H9 (cell line): ENCODE measurements around the gene GRHPR. TPM values are rescaled to one million over a fixed set of nuclear protein-coding genes. Genes with fewer than 3 reads are reported as not detected.
A peak's percentile ranks its signal among the peaks of the same experiment; 100 is the strongest.

Experiments
- DNase-seq: peaks from one replicate; pipeline ENCODE4 v3.0.0-alpha.2; 2017
- H2AFZ ChIP-seq: one replicate; pipeline ENCODE4 v1.6.1; 2013; ENCODE audit warnings: mild to moderate bottlenecking, low read length, control low read depth, moderate library complexity
- H2AK5ac ChIP-seq: 2 replicates; pipeline ENCODE4 v1.6.1; 2013; ENCODE audit warnings: low read length, control low read depth, mixed read lengths; ENCODE audit not compliant: insufficient read length
- H2BK120ac ChIP-seq: one replicate; pipeline ENCODE4 v1.6.1; 2013; ENCODE audit warnings: low read depth, mild to moderate bottlenecking, low read length, control low read depth, inconsistent platforms; ENCODE audit not compliant: poor library complexity, severe bottlenecking
- H2BK12ac ChIP-seq: 2 replicates; pipeline ENCODE4 v1.6.1; 2013; ENCODE audit warnings: low read length, control low read depth, mixed read lengths, low read depth; ENCODE audit not compliant: insufficient read length
- H2BK15ac ChIP-seq: 2 replicates; pipeline ENCODE4 v1.6.1; 2013; ENCODE audit warnings: low read depth, low read length, control low read depth
- H2BK20ac ChIP-seq: one replicate; pipeline ENCODE4 v1.6.1; 2013; ENCODE audit warnings: low read depth, mild to moderate bottlenecking, low read length, control low read depth, inconsistent platforms; ENCODE audit not compliant: poor library complexity, severe bottlenecking
- H2BK5ac ChIP-seq: 2 replicates; pipeline ENCODE4 v1.6.1; 2013; ENCODE audit warnings: low read length, control low read depth, mixed read lengths; ENCODE audit not compliant: insufficient read length
- H3K14ac ChIP-seq: 2 replicates; pipeline ENCODE4 v1.6.1; 2013; ENCODE audit warnings: low read length, control low read depth; ENCODE audit not compliant: insufficient read depth
- H3K18ac ChIP-seq: 2 replicates; pipeline ENCODE4 v1.6.1; 2013; ENCODE audit warnings: low read depth, mild to moderate bottlenecking, mixed read lengths, low read length, control low read depth; ENCODE audit not compliant: insufficient read length
- H3K23ac ChIP-seq: 2 replicates; pipeline ENCODE4 v1.6.1; 2013; ENCODE audit warnings: low read length, control low read depth, mixed read lengths, low read depth; ENCODE audit not compliant: insufficient read length
- H3K23me2 ChIP-seq: 2 replicates; pipeline ENCODE4 v1.6.1; 2013; ENCODE audit warnings: low read depth, mild to moderate bottlenecking, mixed read lengths, low read length, control low read depth; ENCODE audit not compliant: insufficient read length, poor library complexity, severe bottlenecking
- H3K27ac ChIP-seq: 2 replicates; pipeline ENCODE4 v1.5.1; 2013; ENCODE audit warnings: low read length, control low read depth, mixed read lengths, low read depth; ENCODE audit not compliant: insufficient read length
- H3K27me3 ChIP-seq: 2 replicates; pipeline ENCODE4 v1.6.1; 2013; ENCODE audit warnings: low read length, control low read depth, inconsistent platforms; ENCODE audit not compliant: insufficient read depth
- H3K4ac ChIP-seq: 2 replicates; pipeline ENCODE4 v1.6.1; 2013; ENCODE audit warnings: low read depth, mild to moderate bottlenecking, control low read depth, inconsistent platforms, low read length, moderate library complexity
- H3K4me1 ChIP-seq: 2 replicates; pipeline ENCODE4 v1.6.1; 2013; ENCODE audit warnings: low read length, control low read depth, inconsistent platforms; ENCODE audit not compliant: insufficient read depth
- H3K4me2 ChIP-seq: 2 replicates; pipeline ENCODE4 v1.6.1; 2013; ENCODE audit warnings: low read length, control low read depth, mixed read lengths; ENCODE audit not compliant: insufficient read length, insufficient read depth
- H3K56ac ChIP-seq: 2 replicates; pipeline ENCODE4 v1.6.1; 2013; ENCODE audit warnings: low read depth, mild to moderate bottlenecking, mixed read lengths, low read length, control low read depth; ENCODE audit not compliant: insufficient read length
- H3K79me1 ChIP-seq: 2 replicates; pipeline ENCODE4 v1.6.1; 2013; ENCODE audit warnings: low read depth, mild to moderate bottlenecking, moderate library complexity, low read length, control low read depth, inconsistent platforms; ENCODE audit not compliant: insufficient read depth, poor library complexity, severe bottlenecking
- H3K79me2 ChIP-seq: 2 replicates; pipeline ENCODE4 v1.6.1; 2013; ENCODE audit warnings: low read length, control low read depth, inconsistent platforms; ENCODE audit not compliant: insufficient read depth
- H3K9ac ChIP-seq: 2 replicates; pipeline ENCODE4 v1.6.1; 2013; ENCODE audit warnings: low read length, control low read depth, mixed read lengths; ENCODE audit not compliant: insufficient read length; ENCODE audit errors: extremely low read depth
- H3K9me3 ChIP-seq: one replicate; pipeline ENCODE4 v1.6.1; 2013; ENCODE audit warnings: low read depth, low read length, inconsistent platforms; ENCODE audit not compliant: control insufficient read depth
- H3T11ph ChIP-seq: one replicate; pipeline ENCODE4 v1.6.1; 2013; ENCODE audit warnings: mild to moderate bottlenecking, low read length, control low read depth, inconsistent platforms
- H4K20me1 ChIP-seq: one replicate; pipeline ENCODE4 v1.6.1; 2013; ENCODE audit not compliant: control insufficient read depth, insufficient read length, insufficient read depth
- H4K5ac ChIP-seq: 2 replicates; pipeline ENCODE4 v1.6.1; 2013; ENCODE audit warnings: low read depth, mild to moderate bottlenecking, mixed read lengths, low read length, control low read depth; ENCODE audit not compliant: insufficient read length
- H4K8ac ChIP-seq: replicated peaks from 2 replicates; pipeline ENCODE4 v1.6.1; 2013; ENCODE audit warnings: low read length, control low read depth, mixed read lengths, low read depth; ENCODE audit not compliant: insufficient read length
- H4K91ac ChIP-seq: 2 replicates; pipeline ENCODE4 v1.6.1; 2013; ENCODE audit warnings: low read depth, mild to moderate bottlenecking, moderate library complexity, mixed read lengths, low read length, control low read depth; ENCODE audit not compliant: insufficient read length
- H3K27ac Mint-ChIP-seq, 3 experiments: 2 replicates in 2 of 3; 3 replicates in 1 of 3; pipeline ENCODE4 v1.8.0; 2020 to 2021; ENCODE audit warnings: mixed read lengths in 3 of 3, mild to moderate bottlenecking in 1 of 3, moderate library complexity in 1 of 3
- H3K27me3 Mint-ChIP-seq: 2 replicates; pipeline ENCODE4 v1.8.0; 2021; ENCODE audit warnings: low read depth, mild to moderate bottlenecking, moderate library complexity, mixed read lengths
- H3K36me3 Mint-ChIP-seq, 3 experiments: 2 replicates in 2 of 3; 3 replicates in 1 of 3; pipeline ENCODE4 v1.8.0; 2020 to 2021; ENCODE audit warnings: low read depth in 3 of 3, mixed read lengths in 3 of 3; ENCODE audit not compliant: insufficient read depth in 1 of 3
- H3K4me1 Mint-ChIP-seq, 2 experiments: 2 replicates each; pipeline ENCODE4 v1.8.0; 2020; ENCODE audit warnings: mixed read lengths in 2 of 2
- H3K4me3 Mint-ChIP-seq, 2 experiments: 2 replicates in 1 of 2; 3 replicates in 1 of 2; pipeline ENCODE4 v1.8.0; 2020 to 2021; ENCODE audit warnings: mild to moderate bottlenecking in 2 of 2, mixed read lengths in 2 of 2, moderate library complexity in 1 of 2
- H3K9me3 Mint-ChIP-seq, 2 experiments: 2 replicates in 1 of 2; 3 replicates in 1 of 2; pipeline ENCODE4 v1.8.0; 2020; ENCODE audit warnings: mild to moderate bottlenecking in 2 of 2, mixed read lengths in 2 of 2, moderate library complexity in 1 of 2
- CTCF ChIP-seq: fragments of 200-600 bp; sonication (generic); conservative IDR thresholded peaks from 3 replicates; pipeline ENCODE4 v1.8.0; 2021; ENCODE audit warnings: antibody characterized with exemption, mild to moderate bottlenecking
- WGBS: extraction: QIAGEN DNeasy Blood & Tissue Kit; methylation state at CpG from one replicate; pipeline ENCODE4 v1.1.7; 2013; ENCODE audit warnings: missing lambda C conversion rate, low lambda C conversion rate, mixed read lengths; ENCODE audit not compliant: insufficient read length; ENCODE audit errors: extremely low coverage; 5-methylcytosine and 5-hydroxymethylcytosine counted together
- total RNA-seq: library from RNA; stranded (reverse); gene quantifications from 2 replicates; pipeline ENCODE4 v1.2.1, GENCODE V29; 2021

GRHPR gene
- total RNA-seq, 1 experiment from 2014 or later, result 97.9 TPM

- H3K9ac ChIP-seq, result no peak overlapping the region
- no peak overlapping the region for H2AFZ ChIP-seq
- H3K23ac ChIP-seq, result no peak overlapping the region
- peak; percentile 74 for DNase-seq
- H3K23me2 ChIP-seq, result no peaks in the 10 kb centered on the region
- H2BK5ac ChIP-seq, result no peak overlapping the region
- no peak overlapping the region for H3K27ac Mint-ChIP-seq
- no peak overlapping the region for H2BK12ac ChIP-seq
- no peaks in the 10 kb centered on the region for H3K79me1 ChIP-seq
- peak; percentile 50 for TF ChIP-seq CTCF
- H3K9me3 Mint-ChIP-seq, result no peaks in the 10 kb centered on the region; a peak in 1 of 5 replicates
- H4K8ac ChIP-seq, result no peak overlapping the region
- H2AK5ac ChIP-seq, result no peak overlapping the region
- no peak overlapping the region for H2BK15ac ChIP-seq
- no peaks in the 10 kb centered on the region for H3K36me3 Mint-ChIP-seq
- no peak overlapping the region for H3K18ac ChIP-seq
- no peaks in the 10 kb centered on the region for H4K20me1 ChIP-seq
- no peak overlapping the region for H3K14ac ChIP-seq
- H2BK20ac ChIP-seq, result no peak overlapping the region
- H3K27ac ChIP-seq, result no peak overlapping the region
- no peaks in the 10 kb centered on the region; the same call in 1 of the 2 replicates for H3K27me3 Mint-ChIP-seq
- no peak overlapping the region for H4K5ac ChIP-seq
- no peak overlapping the region for H3K4me3 Mint-ChIP-seq
- H3K27me3 ChIP-seq, result no peaks in the 10 kb centered on the region
- no peaks in the 10 kb centered on the region for H3K9me3 ChIP-seq
- H2BK120ac ChIP-seq, result no peak overlapping the region
- H3K4ac ChIP-seq, result no peak overlapping the region
- no CpG with 5 or more reads among the region's 13 CpGs for WGBS
- peaks cover 2% of the 10 kb centered on the region; the same call in 1 of the 2 replicates for H3K4me1 ChIP-seq
- H3K56ac ChIP-seq, result no peak overlapping the region
- H3K79me2 ChIP-seq, result no peaks in the 10 kb centered on the region
- no peak overlapping the region for H4K91ac ChIP-seq
- no peak overlapping the region for H3T11ph ChIP-seq
- peaks cover 32 to 52% of the 10 kb centered on the region in 2 experiments for H3K4me1 Mint-ChIP-seq
- no peak overlapping the region for H3K4me2 ChIP-seq
Observed at GRCh38 chr9:37410969-37411785, 11.3 kb upstream of the GRHPR start.
